Measurements from ENCODE around the gene THBS1.

Gene THBS1

GRCh38 chr15:39574427-39574826 lies 6.5 kb upstream of the THBS1 start:
- DNase-seq (ENCODE audit: low read depth): peak; percentile 71

GRCh38 chr15:39575180-39575579 lies 5.7 kb upstream of the THBS1 start:
- no peak for DNase-seq (ENCODE audit: low read depth)

- no peak for DNase-seq (ENCODE audit: low read depth)
Measured at GRCh38 chr15:39578851-39579486, 1.9 kb upstream of the THBS1 start.

GRCh38 chr15:39579487-39580116 lies 1.3 kb upstream of the THBS1 start:
- DNase-seq (ENCODE audit: low read depth): peak; percentile 98

GRCh38 chr15:39580117-39580484 lies 778 bp upstream of the THBS1 start:
- no peak for DNase-seq (ENCODE audit: low read depth)

- peak; percentile 65 for DNase-seq (ENCODE audit: low read depth)
Measured at GRCh38 chr15:39581242-39581792, 438 bp downstream of the THBS1 start.

GRCh38 chr15:39581793-39582285 lies 960 bp downstream of the THBS1 start:
- DNase-seq (ENCODE audit: low read depth): peak; percentile 73

- peak; percentile 70 for DNase-seq (ENCODE audit: low read depth)
Measured at GRCh38 chr15:39582286-39582976, 1.6 kb downstream of the THBS1 start.

- peak; percentile 73 for DNase-seq (ENCODE audit: low read depth)
Measured at GRCh38 chr15:39582977-39583595, 2.2 kb downstream of the THBS1 start.

- peak; percentile 81 for DNase-seq (ENCODE audit: low read depth)
Measured at GRCh38 chr15:39583596-39584265, 2.9 kb downstream of the THBS1 start.

GRCh38 chr15:39584266-39584659 lies 3.4 kb downstream of the THBS1 start:
- DNase-seq (ENCODE audit: low read depth): no peak

GRCh38 chr15:39584662-39585388 lies 3.9 kb downstream of the THBS1 start:
- peak; percentile 53 for DNase-seq (ENCODE audit: low read depth)

- peak; percentile 72 for DNase-seq (ENCODE audit: low read depth)
Measured at GRCh38 chr15:39585389-39585841, 4.5 kb downstream of the THBS1 start.

GRCh38 chr15:39585871-39586301 lies 5.0 kb downstream of the THBS1 start:
- peak; percentile 76 for DNase-seq (ENCODE audit: low read depth)

- peak; percentile 75 for DNase-seq (ENCODE audit: low read depth)
Measured at GRCh38 chr15:39586387-39587095, 5.7 kb downstream of the THBS1 start.

GRCh38 chr15:39587096-39587721 lies 6.3 kb downstream of the THBS1 start:
- DNase-seq (ENCODE audit: low read depth): peak; percentile 61

GRCh38 chr15:39587731-39588530 lies 7.1 kb downstream of the THBS1 start:
- DNase-seq (ENCODE audit: low read depth): peak; percentile 63

GRCh38 chr15:39588531-39589192 lies 7.8 kb downstream of the THBS1 start:
- peak; percentile 44 for DNase-seq (ENCODE audit: low read depth)

Data from GM04503 (cell line).